ENCODE measurements around the gene FXYD7.

FXYD7 gene

DNA sequence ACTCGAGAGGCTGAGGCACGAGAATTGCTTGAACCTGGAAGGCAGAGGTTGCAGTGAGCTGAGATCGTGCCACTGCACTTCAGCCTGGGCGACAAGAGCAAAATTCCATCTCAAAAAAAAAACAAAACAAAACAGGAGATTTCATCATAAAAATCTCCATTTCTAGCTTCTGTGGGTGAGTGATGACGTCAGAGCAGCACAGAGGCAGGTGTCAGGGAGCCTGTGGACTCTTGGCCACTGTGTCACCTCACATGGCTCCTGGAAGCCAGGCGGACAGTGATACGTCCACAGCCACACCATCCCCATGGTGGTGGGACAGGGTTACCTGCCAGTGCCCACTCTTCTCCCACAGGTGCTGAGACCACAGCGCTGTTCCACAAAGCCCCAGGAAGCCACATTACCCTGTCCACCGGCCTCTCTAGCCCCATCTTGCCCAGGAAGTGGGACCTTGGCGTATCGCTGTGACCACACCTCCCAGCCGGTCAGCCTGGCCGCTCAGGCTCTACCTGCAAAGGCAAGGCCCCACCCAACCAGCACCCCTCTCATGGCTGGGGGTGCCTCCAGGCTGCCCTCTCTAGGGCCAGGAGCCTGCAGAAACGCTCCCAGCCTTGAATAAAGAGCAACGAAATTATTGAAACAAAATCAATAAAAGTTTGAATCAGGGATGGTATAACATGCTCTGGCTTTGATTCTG lies 29.9 kb upstream of the FXYD7 start:
- DNase-seq: no peak

DNA sequence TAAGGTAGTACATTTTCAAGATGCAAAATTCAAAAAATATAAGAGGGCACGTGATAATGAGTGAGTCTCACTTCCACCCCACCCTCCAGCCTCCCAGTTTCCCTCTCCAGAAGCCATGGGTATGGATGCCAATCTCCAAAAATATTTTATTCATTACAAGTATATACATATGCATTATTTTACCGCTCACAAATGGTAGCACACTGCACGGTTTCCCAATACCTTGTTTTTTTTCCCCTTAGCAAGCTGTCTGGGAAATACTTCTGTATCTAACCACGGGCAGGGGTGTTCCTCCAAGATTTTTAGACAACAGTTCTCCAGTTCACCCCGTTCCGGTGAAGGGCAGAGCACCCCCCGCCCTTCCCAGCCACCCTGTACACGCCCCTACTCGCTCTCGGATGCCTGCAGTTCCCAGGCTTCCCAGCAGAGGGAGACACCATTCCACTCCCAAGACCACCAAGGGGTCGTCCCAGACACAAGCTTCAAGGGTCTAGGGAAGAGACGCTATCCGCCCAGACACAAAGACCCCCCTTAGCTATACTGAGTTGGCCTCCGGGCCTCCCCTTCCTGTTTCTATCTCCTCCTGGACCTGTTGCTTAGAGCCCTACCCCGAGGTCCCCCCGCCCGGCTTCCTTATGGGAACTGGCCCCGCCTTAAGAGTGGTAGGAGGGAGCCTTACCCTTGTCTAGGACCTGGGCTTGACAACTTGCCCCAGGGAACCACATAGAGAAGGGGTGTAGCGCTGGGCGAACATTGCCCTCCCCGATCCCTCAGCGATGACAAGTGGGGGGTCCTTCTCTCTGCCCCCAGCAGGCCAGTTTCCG lies 28.5 kb upstream of the FXYD7 start:
- DNase-seq: peak; percentile 73

DNA sequence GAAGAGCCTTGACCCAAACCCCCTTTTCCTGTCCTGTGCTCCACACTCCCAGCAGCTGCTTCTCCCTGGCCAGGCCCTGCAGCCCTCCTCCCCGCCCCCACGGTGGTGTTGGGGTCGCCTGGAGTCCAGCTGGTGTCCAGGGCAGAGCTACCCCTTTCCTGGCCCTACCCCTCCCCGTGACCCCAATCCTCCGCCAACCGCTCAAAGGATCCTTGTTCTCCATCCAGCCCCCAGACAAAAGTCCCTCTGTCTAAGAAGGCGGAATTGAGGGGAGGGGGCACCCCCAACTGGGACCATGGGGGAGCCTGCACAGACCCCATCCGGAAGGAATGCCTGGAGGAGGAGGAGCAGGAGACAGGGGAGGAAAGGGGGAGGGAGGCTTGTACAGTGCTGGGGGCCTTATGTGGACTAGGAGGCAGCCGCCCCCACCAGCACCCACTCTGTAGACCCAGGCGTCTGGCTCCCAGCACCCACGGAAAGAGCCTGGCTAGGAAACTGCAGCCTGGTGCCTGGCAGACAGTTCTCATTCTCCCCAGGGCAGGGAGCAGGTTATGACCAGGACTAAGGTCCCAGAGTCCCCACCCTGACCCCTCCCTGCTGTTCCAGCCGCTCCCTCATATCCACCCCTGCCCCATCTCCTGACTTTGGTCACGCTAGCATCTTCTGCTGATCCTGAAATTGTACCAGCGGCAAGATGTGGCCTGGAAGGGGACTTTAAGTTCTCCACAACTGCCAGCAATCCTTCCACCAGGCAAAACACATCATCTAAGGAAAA lies 27.7 kb upstream of the FXYD7 start, which contains the start of gene FXYD3:
Gene FXYD3, plus strand, starts transcription at position 647 of the 775 bp plus-strand sequence. CDS start 3,554 bp downstream, outside the sequence.
- DNase-seq: no peak

DNA sequence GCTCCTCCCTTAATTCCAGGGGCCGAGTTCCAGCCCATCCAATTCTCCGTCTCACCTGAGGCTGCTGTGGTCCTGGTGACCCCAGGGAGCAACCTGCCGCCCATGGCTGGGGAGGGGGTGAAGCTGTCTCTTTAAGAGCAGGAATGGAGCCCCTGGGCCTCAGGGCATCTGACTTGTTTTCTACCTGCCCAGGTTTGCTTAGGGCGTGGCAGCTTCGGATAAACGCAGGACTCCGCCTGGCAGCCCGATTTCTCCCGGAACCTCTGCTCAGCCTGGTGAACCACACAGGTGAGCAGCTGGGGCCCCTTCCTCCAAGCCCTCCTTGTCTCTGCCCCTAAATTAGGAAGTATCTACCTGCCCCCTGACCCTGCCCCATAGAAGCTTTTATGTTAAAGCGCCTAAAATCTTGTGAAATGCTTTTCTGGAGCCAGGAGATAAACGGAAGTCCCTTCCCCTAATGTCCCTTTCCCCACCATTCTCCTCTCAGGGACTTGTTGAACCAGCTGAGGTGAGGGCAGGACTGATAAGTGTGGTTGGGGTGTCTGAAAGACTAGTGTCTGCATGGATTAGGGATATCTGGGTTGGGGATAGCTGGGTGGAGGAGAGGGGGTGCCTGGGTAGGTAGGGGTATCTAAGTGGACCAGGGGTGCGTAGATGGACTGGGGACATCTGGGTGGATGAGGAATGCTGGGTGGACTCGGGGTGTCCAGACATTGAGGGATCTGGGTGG lies 26.8 kb upstream of the FXYD7 start:
- no peak for DNase-seq

DNA sequence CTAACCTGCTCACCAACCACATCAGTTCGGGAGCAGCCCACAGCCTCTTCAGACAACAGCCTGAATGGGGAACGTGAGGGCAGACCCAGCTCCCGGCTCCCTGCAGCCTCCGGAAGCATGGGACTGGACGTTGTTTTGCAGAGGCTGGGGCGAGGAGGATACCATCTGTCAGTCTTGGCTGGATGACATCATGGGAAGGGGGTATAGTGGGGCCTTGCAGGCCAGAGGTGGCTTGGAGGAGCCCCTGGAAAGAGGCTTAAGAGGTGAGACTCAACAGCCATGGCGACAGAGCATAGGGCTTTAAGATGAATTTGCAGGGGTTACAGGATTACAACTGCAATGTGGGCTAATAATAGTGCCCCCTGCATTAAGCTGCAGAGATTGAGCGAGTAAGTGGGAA lies 25.9 kb upstream of the FXYD7 start:
- no peak for DNase-seq

DNA sequence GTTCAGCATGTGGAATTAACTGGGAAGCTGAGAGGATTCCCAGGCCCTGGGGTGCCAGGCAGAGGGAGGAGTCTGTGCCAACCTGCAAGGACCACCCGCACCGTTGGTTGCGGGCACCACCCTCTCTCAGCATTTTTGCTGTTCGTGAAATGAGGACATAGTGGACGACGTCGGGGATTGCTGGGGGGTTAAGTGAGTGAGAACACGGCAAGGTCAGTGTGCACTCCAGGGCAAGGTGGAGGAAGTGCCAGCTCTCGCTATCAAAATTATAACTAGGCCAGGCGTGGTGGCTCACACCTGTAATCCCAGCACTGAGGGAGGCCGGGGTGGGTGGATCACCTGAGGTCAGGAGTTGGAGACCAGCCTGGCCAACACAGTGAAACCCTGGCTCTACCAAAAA lies 25.3 kb upstream of the FXYD7 start:
- DNase-seq: no peak

DNA sequence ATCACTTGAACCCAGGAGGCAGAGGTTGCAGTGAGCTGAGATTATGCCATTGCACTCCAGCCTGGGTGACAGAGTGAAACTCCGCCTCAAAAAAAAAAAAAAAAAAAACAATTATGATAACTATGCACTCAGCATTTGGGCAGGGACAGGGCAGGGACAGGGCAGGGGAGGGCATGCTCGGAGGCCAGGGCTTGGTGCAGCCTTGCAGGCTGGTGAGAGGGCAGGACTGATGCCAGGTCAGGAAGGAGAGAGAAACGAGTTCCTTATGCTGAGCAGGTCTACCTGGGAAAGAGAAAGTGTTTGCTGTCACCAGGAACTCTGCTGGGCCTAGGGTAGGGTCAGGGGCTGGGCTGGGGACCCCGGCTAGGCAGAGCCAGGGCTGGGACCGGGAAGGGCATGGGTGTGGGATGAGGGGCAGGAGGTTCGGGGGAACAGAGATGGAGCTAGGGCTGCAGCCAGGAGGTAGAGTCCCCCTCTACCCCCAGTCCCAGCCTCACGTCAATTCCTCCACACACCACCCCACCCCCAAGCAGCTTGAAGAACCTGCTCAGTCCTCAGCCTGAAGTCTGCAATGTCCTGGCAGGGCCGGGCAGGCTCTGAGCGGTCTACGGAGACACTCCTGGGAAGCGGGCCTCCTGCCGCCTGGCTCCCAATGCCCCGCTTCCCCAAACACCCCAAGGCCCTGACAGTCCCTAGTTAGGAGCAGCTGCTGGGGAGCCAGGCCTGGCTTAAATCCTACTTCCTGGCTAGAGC lies 24.6 kb upstream of the FXYD7 start:
- DNase-seq: no peak

DNA sequence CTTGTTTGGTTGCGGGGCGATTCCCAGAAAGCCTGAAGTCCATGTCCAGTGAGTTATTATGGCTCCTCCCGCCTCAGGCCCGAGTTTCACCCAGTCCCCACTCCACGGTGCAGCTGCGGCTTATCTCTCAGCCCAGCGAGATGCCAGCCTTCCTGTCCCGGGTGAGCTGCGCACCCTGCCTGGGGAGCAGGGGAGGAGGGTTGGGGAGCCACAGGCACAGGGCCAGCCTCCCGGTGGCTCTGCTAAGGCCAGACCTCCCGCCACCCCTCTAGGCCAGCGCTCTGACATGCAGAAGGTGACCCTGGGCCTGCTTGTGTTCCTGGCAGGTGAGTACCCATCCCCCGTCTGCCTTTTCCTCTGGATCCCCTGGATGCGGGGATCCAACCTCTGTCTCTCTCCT lies 24.0 kb upstream of the FXYD7 start:
- DNase-seq: no peak

DNA sequence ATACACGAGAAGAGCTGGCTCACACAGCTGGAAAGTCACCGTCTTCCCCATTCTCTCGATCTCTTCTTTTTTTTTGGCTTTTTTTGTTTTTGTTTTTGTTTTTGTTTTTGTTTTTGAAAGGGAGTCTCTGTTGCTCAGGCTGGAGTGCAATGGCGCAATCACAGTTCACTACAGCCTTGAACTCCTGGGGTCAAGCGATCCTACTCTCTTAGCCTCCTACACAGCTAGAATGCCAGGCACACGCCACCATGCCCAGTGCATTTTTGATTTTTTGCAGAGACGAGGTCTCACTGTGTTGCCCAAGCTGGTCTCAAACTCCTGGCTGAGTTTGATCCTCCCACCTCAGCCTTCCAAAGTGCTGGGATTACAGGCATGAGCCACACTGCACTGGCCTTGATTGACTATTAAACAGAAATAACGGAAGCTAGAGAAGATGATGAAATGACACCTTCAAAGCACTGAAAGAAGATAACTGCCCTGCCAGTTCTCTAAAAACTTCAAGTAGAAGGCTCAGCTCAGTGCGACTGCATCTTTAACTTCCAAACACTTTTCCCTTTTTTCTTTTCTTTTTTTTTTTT lies 23.4 kb upstream of the FXYD7 start:
- no peak for DNase-seq

DNA sequence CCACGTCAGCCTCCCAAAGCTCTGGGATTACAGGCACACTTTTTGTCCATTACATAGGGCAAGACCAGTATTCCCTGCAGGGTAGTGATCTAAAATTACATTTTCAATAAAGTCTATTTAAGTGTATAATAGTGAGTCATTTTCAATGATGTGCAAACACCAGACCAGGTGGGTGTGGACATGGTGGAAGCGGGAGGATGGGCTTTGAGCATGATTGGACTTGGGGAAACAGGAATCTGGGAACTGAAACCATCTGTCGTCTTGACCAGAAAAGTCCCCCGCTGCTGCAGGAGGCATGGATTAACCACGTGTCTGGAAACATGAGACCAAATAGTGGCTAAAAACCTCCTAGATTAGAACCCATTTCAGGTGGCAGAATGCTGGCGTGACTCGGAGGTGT lies 22.6 kb upstream of the FXYD7 start:
- no peak for DNase-seq

DNA sequence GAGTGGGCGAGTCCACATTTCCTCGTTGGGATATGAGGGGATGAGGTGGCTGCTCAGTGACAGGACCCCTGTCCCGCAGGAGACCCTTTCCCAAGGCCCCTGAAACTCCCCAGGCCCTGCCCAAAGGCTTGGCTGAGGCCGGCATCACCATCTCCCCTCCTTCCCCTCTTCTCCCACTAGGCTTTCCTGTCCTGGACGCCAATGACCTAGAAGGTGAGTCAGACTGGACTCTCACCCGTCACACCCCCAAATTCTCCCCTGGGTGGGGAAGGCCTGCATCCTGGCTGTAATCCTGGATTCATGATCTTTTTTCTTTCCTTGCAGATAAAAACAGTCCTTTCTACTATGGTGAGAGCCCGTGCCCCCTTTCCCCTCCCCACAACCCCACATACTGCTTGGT lies 22.2 kb upstream of the FXYD7 start:
- DNase-seq: no peak

DNA sequence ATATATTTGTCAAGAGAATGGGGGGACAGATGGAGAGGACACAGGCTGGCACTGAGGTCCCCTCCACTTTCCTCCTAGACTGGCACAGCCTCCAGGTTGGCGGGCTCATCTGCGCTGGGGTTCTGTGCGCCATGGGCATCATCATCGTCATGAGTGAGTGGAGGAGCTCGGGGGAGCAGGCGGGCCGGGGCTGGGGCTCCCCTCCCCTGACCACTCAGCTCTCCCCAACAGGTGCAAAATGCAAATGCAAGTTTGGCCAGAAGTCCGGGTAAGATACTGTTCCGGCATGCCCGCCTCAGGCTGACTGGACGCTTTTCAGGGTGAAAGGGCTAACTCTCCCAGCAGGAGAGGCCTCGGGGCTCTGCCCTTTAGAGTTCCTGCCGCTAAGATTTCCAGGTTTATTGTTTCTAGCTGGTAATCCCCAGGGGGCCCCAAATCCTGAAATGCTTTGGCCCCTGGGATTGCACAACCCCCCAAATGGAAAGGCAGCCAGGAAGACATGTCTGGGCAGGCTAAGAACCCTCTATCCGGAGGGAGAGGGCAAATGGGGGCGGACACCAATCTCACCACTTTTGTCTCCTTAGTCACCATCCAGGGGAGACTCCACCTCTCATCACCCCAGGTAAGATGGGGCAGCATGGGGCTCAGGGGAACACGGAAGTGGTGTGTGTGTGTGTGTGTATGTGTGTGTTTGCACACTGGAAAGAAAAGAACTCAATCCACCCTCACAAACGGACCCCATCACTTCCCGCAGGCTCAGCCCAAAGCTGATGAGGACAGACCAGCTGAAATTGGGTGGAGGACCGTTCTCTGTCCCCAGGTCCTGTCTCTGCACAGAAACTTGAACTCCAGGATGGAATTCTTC lies 20.1 kb upstream of the FXYD7 start:
- DNase-seq: no peak

DNA sequence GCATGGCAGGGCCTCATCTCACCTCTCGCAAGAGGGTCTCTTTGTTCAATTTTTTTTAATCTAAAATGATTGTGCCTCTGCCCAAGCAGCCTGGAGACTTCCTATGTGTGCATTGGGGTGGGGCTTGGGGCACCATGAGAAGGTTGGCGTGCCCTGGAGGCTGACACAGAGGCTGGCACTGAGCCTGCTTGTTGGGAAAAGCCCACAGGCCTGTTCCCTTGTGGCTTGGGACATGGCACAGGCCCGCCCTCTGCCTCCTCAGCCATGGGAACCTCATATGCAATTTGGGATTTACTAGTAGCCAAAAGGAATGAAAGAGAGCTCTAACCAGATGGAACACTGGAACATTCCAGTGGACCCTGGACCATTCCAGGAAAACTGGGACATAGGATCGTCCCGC lies 19.5 kb upstream of the FXYD7 start:
- DNase-seq: no peak

DNA sequence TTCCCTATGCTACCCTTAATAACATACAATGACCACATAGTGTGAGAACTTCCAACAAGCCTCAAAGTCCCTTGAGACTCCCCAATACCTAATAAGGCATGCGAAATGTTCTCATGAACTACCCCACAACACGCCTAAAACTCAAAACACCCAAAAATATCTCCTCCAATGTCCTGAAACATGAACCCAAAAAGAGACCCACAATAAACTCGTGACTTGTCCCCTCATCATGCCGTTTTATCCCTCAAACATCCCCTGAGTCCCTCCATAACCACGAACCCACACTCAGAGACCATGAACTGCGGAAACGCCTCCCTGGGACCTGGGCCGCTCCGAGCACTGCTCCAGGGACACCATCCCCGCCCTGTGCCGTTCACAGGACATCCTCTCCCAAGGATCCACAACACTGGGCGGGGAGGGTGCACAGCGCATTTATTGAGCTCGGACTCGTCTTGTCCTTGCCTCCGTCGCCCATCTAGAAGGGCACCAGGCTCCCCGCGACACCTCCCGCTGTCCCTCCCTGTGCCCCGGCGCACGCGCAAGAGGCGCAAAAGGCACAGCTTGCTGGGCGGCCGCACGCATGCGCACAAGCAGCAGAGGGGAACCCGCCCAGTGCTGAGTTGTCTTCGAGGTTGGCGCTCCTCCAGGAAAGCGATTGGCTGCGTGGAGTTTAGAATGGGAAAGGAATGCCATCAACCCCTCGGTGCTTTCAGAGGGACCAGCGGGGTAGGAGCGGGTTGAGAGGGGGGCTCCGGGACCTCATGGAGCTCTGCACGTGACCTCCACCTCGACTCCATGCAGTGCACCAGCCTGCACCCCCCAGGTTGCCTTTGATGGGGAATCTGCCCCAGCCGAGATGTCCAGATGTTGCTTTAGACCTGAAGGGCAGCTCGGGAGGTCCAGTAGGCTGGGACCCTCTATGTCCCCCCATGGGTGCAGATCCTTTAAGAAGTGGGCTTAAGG lies 18.7 kb upstream of the FXYD7 start:
- DNase-seq: peak; percentile 89

DNA sequence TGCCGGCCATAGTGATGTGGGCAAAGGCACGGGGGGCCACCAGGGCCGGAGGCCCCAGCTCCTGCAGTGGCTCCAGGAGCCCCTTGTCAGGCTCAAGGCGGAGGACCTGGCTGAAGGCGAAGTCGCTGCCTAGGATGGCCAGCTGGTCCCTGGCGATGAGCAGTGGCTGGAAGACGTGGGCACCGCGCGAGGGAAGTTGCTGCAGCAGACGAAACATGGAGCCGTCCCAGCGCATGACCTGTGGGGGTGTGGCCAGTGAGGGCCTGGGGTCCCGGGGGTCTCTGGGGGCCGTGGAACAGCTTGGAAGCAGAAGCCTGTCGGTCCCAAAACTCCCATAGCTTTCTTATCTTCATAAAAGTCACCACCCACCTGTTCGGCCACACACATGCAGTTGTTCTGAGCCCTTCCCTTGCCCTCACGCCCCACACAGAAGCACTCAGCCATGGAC lies 17.8 kb upstream of the FXYD7 start:
- DNase-seq: no peak

DNA sequence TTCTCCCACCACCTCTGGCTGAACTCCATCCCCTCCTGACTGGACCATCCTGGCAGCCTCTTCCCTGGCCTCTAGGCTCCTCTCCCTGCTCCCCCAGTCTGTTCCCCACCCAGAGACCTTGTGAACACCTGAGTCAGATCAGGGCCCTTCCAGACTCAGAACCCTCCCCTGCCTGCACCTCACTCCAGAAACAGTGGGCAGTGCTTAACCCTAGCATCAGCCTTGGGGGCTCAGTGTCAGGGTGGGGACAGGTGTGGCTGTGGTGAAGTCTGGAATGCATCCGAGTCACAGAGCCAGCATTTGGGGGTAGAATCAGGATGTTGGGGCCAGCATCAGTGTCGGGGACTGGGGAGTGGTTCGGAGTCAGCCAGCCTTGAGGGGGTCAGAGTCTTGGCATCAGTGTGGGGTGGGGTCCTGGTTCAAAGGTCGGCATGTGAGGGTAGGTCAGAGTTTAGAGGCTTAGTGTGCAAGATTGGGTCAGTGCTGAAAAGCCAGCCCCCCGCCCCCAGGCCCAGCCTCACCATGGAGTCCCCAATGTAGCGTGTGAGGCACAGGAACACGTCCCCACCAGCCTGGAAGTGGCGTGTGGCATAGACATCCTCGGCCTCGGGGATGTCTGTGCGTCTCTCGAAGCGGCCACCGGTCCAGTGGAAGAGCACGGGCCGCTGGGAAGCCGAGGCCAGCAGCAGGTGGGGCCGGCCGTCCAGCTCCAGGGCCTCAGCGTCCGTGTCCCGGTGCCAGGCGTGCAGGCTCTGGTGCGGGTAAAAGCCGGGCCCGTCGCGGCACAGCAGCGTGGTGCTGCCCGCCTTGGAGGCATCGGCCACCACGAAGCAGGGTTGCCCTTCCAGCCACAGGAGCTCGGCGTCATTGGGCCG lies 17.1 kb upstream of the FXYD7 start:
- DNase-seq: no peak

DNA sequence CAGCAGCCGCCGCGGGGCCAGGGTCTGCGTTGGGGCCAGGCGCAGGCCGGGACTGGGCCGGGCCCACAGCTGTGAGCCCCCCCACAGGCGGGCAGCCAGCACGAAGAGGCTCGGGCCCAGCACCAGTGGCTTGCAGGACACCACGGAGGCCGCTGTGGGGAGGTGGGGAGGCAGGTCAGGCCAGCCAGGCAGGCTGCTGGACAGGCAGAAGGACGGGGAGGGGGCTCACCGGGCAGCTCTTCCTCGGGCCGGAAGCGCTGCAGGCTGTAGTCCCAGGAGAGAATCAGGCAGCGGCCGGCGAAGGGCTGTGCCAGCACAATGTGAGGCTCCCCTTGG lies 16.5 kb upstream of the FXYD7 start:
- no peak for DNase-seq

DNA sequence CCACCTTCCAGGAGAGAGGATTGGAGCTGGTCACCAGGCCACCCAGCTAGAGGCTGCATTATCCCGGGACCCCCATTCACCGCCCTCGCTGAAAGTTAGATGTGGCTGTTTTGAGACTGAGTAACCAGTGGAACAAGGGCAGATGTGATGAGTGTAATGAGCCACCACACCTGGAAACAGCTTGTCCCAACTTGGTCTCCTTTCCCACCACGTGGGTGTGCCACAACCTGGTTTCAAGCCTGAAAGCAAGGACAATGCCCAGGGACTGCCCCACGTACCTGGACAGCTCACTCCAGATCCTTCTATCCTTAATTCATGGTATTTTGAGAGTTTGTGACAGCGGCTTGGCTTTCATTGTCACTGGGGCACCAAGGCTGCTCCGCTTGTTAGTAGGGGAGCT lies 15.2 kb upstream of the FXYD7 start:
- no peak for DNase-seq

Measured in CD4-positive, alpha-beta T cell treated with Interleukin-10 for 1 hour (primary cell).